Measurements from ENCODE around the gene HS3ST4. TPM values are rescaled to one million over a fixed set of nuclear protein-coding genes. Genes with fewer than 3 reads are reported as not detected.

Gene HS3ST4
- total and polyA plus RNA-seq, 7 experiments from 2014 or later, result not detected

- H3K4me3 Mint-ChIP-seq, result no peak overlapping the region
- peaks cover 0 to 37% (median 36%) of the 10 kb centered on the region in 5 donors for H3K27me3 Mint-ChIP-seq
- no peak for DNase-seq
- Histone ChIP-seq H3K36me3 (ENCODE audit: control insufficient read depth in 2 of 3, insufficient read depth in 3 of 3, low read length in 3 of 3) (no peaks in the 10 kb centered on the region), H3K9me3 (ENCODE audit: control insufficient read depth in 2 of 3, low read length in 3 of 3) (no peaks in the 10 kb centered on the region), H3K27ac (ENCODE audit: low read depth, low read length) (no peak overlapping the region), H3K4me3 (ENCODE audit: low read length) (no peak overlapping the region), H3K4me1 (ENCODE audit: control insufficient read depth in 2 of 2, insufficient read depth in 2 of 2, low read length in 2 of 2) (no peaks in the 10 kb centered on the region), H3K27me3 (ENCODE audit: control insufficient read depth in 2 of 2, insufficient read depth in 2 of 2, low read length in 2 of 2) (no peaks in the 10 kb centered on the region)
- peaks cover 0 to 11% (median 6%) of the 10 kb centered on the region in 11 donors for H3K9me3 Mint-ChIP-seq
- no peak for ATAC-seq
- no peak overlapping the region for H3K27ac Mint-ChIP-seq
- ChIA-PET POLR2A (no interaction called here), CTCF (no interaction called here)
- H3K36me3 Mint-ChIP-seq, result no peaks in the 10 kb centered on the region
- intact Hi-C loops (cut with micrococcal nuclease), result no loop called here
- peaks cover 0 to 1% (median 0%) of the 10 kb centered on the region in 7 donors for H3K4me1 Mint-ChIP-seq
Observed at GRCh38 chr16:25872369-25873070, 180.8 kb downstream of the HS3ST4 start.

GRCh38 chr16:25874196-25874595 lies 182.4 kb downstream of the HS3ST4 start:
- Histone ChIP-seq H3K27ac (ENCODE audit: low read depth, low read length) (no peak overlapping the region), H3K4me1 (ENCODE audit: control insufficient read depth in 2 of 2, insufficient read depth in 2 of 2, low read length in 2 of 2) (no peaks in the 10 kb centered on the region), H3K36me3 (ENCODE audit: control insufficient read depth in 2 of 3, insufficient read depth in 3 of 3, low read length in 3 of 3) (no peaks in the 10 kb centered on the region), H3K9me3 (ENCODE audit: control insufficient read depth in 2 of 3, low read length in 3 of 3) (no peaks in the 10 kb centered on the region), H3K4me3 (ENCODE audit: low read length) (no peak overlapping the region), H3K27me3 (ENCODE audit: control insufficient read depth in 2 of 2, insufficient read depth in 2 of 2, low read length in 2 of 2) (no peaks in the 10 kb centered on the region)
- no peak for ATAC-seq
- DNase-seq, result no peak
- POLR2A ChIA-PET, result no interaction called here
- intact Hi-C loops (cut with micrococcal nuclease), result no loop called here
- H3K27ac Mint-ChIP-seq, result no peak overlapping the region
- peaks cover 0 to 35% (median 25%) of the 10 kb centered on the region in 5 donors for H3K27me3 Mint-ChIP-seq
- H3K9me3 Mint-ChIP-seq, result peaks cover 0 to 11% (median 6%) of the 10 kb centered on the region in 11 donors
- CTCF ChIA-PET, result no interaction called here
- H3K4me3 Mint-ChIP-seq, result no peak overlapping the region
- H3K4me1 Mint-ChIP-seq, result peaks cover 0 to 1% (median 0%) of the 10 kb centered on the region in 7 donors
- H3K36me3 Mint-ChIP-seq, result no peaks in the 10 kb centered on the region

- ChIA-PET CTCF (no interaction called here), POLR2A (no interaction called here)
- Mint-ChIP-seq H3K36me3 (no peaks in the 10 kb centered on the region), H3K27ac (no peak overlapping the region), H3K4me3 (no peak overlapping the region), H3K9me3 (peaks cover 0 to 11% (median 4%) of the 10 kb centered on the region in 11 donors), H3K4me1 (peaks cover 0 to 1% (median 0%) of the 10 kb centered on the region in 7 donors), H3K27me3 (peaks cover 0 to 36% (median 22%) of the 10 kb centered on the region in 5 donors)
- no peak for ATAC-seq
- no peaks in the 10 kb centered on the region for H3K4me1 ChIP-seq (ENCODE audit: control insufficient read depth in 2 of 2, insufficient read depth in 2 of 2, low read length in 2 of 2)
- DNase-seq, result no peak
- no peaks in the 10 kb centered on the region for H3K36me3 ChIP-seq (ENCODE audit: control insufficient read depth in 2 of 3, insufficient read depth in 3 of 3, low read length in 3 of 3)
- no peak overlapping the region for H3K4me3 ChIP-seq (ENCODE audit: low read length)
- peaks cover 0 to 3% of the 10 kb centered on the region in 2 donors for H3K27me3 ChIP-seq (ENCODE audit: control insufficient read depth in 2 of 2, insufficient read depth in 2 of 2, low read length in 2 of 2)
- no peaks in the 10 kb centered on the region for H3K9me3 ChIP-seq (ENCODE audit: control insufficient read depth in 2 of 3, low read length in 3 of 3)
- H3K27ac ChIP-seq (ENCODE audit: low read depth, low read length), result no peak overlapping the region
- intact Hi-C loops (cut with micrococcal nuclease), result no loop called here
Observed at GRCh38 chr16:25875956-25876598, 184.3 kb downstream of the HS3ST4 start.

- Histone ChIP-seq H3K4me1 (ENCODE audit: control insufficient read depth in 2 of 2, insufficient read depth in 2 of 2, low read length in 2 of 2) (no peaks in the 10 kb centered on the region), H3K27me3 (ENCODE audit: control insufficient read depth in 2 of 2, insufficient read depth in 2 of 2, low read length in 2 of 2) (peaks cover 0 to 3% of the 10 kb centered on the region in 2 donors), H3K27ac (ENCODE audit: low read depth, low read length) (no peak overlapping the region), H3K4me3 (ENCODE audit: low read length) (no peak overlapping the region), H3K36me3 (ENCODE audit: control insufficient read depth in 2 of 3, insufficient read depth in 3 of 3, low read length in 3 of 3) (no peaks in the 10 kb centered on the region), H3K9me3 (ENCODE audit: control insufficient read depth in 2 of 3, low read length in 3 of 3) (no peaks in the 10 kb centered on the region)
- Mint-ChIP-seq H3K4me1 (peaks cover 0 to 1% (median 0%) of the 10 kb centered on the region in 7 donors), H3K27me3 (peaks cover 0 to 36% (median 25%) of the 10 kb centered on the region in 5 donors), H3K4me3 (no peak overlapping the region), H3K27ac (no peak overlapping the region), H3K36me3 (no peaks in the 10 kb centered on the region), H3K9me3 (peaks cover 0 to 11% (median 4%) of the 10 kb centered on the region in 11 donors)
- DNase-seq (no peak), ATAC-seq (no peak)
- CTCF ChIA-PET, result no interaction called here
- intact Hi-C loops (cut with micrococcal nuclease), result no loop called here
- POLR2A ChIA-PET, result no interaction called here
Observed at GRCh38 chr16:25877103-25877502, 185.3 kb downstream of the HS3ST4 start.

GRCh38 chr16:25886598-25886997 lies 194.8 kb downstream of the HS3ST4 start:
- Mint-ChIP-seq H3K4me1 (no peaks in the 10 kb centered on the region), H3K27me3 (peaks cover 0 to 24% (median 21%) of the 10 kb centered on the region in 5 donors), H3K4me3 (no peak overlapping the region), H3K36me3 (no peaks in the 10 kb centered on the region), H3K9me3 (peaks cover 0 to 23% (median 7%) of the 10 kb centered on the region in 11 donors), H3K27ac (no peak overlapping the region)
- H3K4me3 ChIP-seq (ENCODE audit: low read length), result no peak overlapping the region
- H3K4me1 ChIP-seq (ENCODE audit: control insufficient read depth in 2 of 2, insufficient read depth in 2 of 2, low read length in 2 of 2), result no peaks in the 10 kb centered on the region
- ChIA-PET CTCF (no interaction called here), POLR2A (no interaction called here)
- intact Hi-C loops (cut with micrococcal nuclease), result no loop called here
- no peaks in the 10 kb centered on the region for H3K36me3 ChIP-seq (ENCODE audit: control insufficient read depth in 2 of 3, insufficient read depth in 3 of 3, low read length in 3 of 3)
- no peak overlapping the region for H3K27ac ChIP-seq (ENCODE audit: low read depth, low read length)
- peaks cover 0 to 6% (median 0%) of the 10 kb centered on the region in 3 experiments for H3K9me3 ChIP-seq (ENCODE audit: control insufficient read depth in 2 of 3, low read length in 3 of 3)
- ATAC-seq (no peak), DNase-seq (no peak)
- H3K27me3 ChIP-seq (ENCODE audit: control insufficient read depth in 2 of 2, insufficient read depth in 2 of 2, low read length in 2 of 2), result no peaks in the 10 kb centered on the region

- DNase-seq (no peak), ATAC-seq (no peak)
- H3K36me3 ChIP-seq (ENCODE audit: control insufficient read depth in 2 of 3, insufficient read depth in 3 of 3, low read length in 3 of 3), result no peaks in the 10 kb centered on the region
- peaks cover 0 to 6% (median 0%) of the 10 kb centered on the region in 3 experiments for H3K9me3 ChIP-seq (ENCODE audit: control insufficient read depth in 2 of 3, low read length in 3 of 3)
- H3K27me3 Mint-ChIP-seq, result peaks cover 0 to 28% (median 21%) of the 10 kb centered on the region in 5 donors
- no peaks in the 10 kb centered on the region for H3K4me1 Mint-ChIP-seq
- H3K4me1 ChIP-seq (ENCODE audit: control insufficient read depth in 2 of 2, insufficient read depth in 2 of 2, low read length in 2 of 2), result no peaks in the 10 kb centered on the region
- no peak overlapping the region for H3K27ac ChIP-seq (ENCODE audit: low read depth, low read length)
- ChIA-PET CTCF (no interaction called here), POLR2A (no interaction called here)
- H3K27ac Mint-ChIP-seq, result no peak overlapping the region
- intact Hi-C loops (cut with micrococcal nuclease), result no loop called here
- H3K4me3 Mint-ChIP-seq, result no peak overlapping the region
- peaks cover 0 to 23% (median 6%) of the 10 kb centered on the region in 11 donors for H3K9me3 Mint-ChIP-seq
- no peak overlapping the region for H3K4me3 ChIP-seq (ENCODE audit: low read length)
- no peaks in the 10 kb centered on the region for H3K36me3 Mint-ChIP-seq
- H3K27me3 ChIP-seq (ENCODE audit: control insufficient read depth in 2 of 2, insufficient read depth in 2 of 2, low read length in 2 of 2), result no peaks in the 10 kb centered on the region
Observed at GRCh38 chr16:25888868-25889267, 197.1 kb downstream of the HS3ST4 start.

GRCh38 chr16:25893332-25893731 lies 201.6 kb downstream of the HS3ST4 start:
- ATAC-seq (no peak), DNase-seq (no peak)
- no peak overlapping the region for H3K27ac Mint-ChIP-seq
- H3K36me3 ChIP-seq (ENCODE audit: control insufficient read depth in 2 of 3, insufficient read depth in 3 of 3, low read length in 3 of 3), result no peaks in the 10 kb centered on the region
- intact Hi-C loops (cut with micrococcal nuclease), result no loop called here
- POLR2A ChIA-PET, result no interaction called here
- H3K9me3 ChIP-seq (ENCODE audit: control insufficient read depth in 2 of 3, low read length in 3 of 3), result peaks cover 0 to 6% (median 0%) of the 10 kb centered on the region in 3 experiments
- CTCF ChIA-PET, result no interaction called here
- H3K36me3 Mint-ChIP-seq, result no peaks in the 10 kb centered on the region
- H3K27me3 Mint-ChIP-seq, result peaks cover 0 to 50% (median 40%) of the 10 kb centered on the region in 5 donors
- H3K27me3 ChIP-seq (ENCODE audit: control insufficient read depth in 2 of 2, insufficient read depth in 2 of 2, low read length in 2 of 2), result no peaks in the 10 kb centered on the region
- no peak overlapping the region for H3K27ac ChIP-seq (ENCODE audit: low read depth, low read length)
- H3K4me3 Mint-ChIP-seq, result no peak overlapping the region
- H3K4me1 Mint-ChIP-seq, result no peaks in the 10 kb centered on the region
- peaks cover 0 to 23% (median 5%) of the 10 kb centered on the region in 11 donors for H3K9me3 Mint-ChIP-seq
- no peaks in the 10 kb centered on the region for H3K4me1 ChIP-seq (ENCODE audit: control insufficient read depth in 2 of 2, insufficient read depth in 2 of 2, low read length in 2 of 2)
- H3K4me3 ChIP-seq (ENCODE audit: low read length), result no peak overlapping the region

Data from naive thymus-derived CD4-positive, alpha-beta T cell (primary cell).